ENCODE results near the gene IL17RE. TPM values are rescaled to one million over a fixed set of nuclear protein-coding genes. Genes with fewer than 3 reads are reported as not detected.

Gene IL17RE
- polyA plus RNA-seq, 1 donor (not counting 4 experiments of a cell fraction or from before 2014, with no cell fraction given): 16.0 TPM

DNA sequence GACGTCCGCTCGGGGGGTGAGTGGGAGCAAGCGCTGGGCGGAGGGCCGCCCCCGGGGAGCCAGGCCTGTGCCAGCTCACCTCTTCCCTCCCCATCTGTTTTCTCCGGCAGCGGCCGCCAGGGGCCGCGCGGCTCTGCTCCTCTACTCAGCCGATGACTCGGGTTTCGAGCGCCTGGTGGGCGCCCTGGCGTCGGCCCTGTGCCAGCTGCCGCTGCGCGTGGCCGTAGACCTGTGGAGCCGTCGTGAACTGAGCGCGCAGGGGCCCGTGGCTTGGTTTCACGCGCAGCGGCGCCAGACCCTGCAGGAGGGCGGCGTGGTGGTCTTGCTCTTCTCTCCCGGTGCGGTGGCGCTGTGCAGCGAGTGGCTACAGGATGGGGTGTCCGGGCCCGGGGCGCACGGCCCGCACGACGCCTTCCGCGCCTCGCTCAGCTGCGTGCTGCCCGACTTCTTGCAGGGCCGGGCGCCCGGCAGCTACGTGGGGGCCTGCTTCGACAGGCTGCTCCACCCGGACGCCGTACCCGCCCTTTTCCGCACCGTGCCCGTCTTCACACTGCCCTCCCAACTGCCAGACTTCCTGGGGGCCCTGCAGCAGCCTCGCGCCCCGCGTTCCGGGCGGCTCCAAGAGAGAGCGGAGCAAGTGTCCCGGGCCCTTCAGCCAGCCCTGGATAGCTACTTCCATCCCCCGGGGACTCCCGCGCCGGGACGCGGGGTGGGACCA lies 30.4 kb downstream of the IL17RE start:
- Histone ChIP-seq H3K9ac (ENCODE audit: control insufficient read depth, extremely low read depth, insufficient read depth, low read length) (peak overlapping the region; percentile 85), H3K4me1 (ENCODE audit: control insufficient read depth, extremely low read depth, insufficient read depth, low read length) (peaks cover 17% of the 10 kb centered on the region), H3K4me3 (ENCODE audit: control insufficient read depth in 2 of 3, extremely low read depth in 1 of 3, insufficient read depth in 2 of 3, low read depth in 1 of 3, low read length in 3 of 3) (peak overlapping the region; percentile 78 to 91 (median 89)), H4K20me1 (ENCODE audit: control insufficient read depth, extremely low read depth, insufficient read depth, low read length) (no peaks in the 10 kb centered on the region), H3K9me1 (ENCODE audit: control insufficient read depth, extremely low read depth, insufficient read depth, low read length) (no peaks in the 10 kb centered on the region), H3K9me3 (ENCODE audit: control insufficient read depth, low read depth, low read length) (no peaks in the 10 kb centered on the region), H3K4me2 (ENCODE audit: control insufficient read depth, extremely low read depth, insufficient read depth, low read depth, low read length) (peak overlapping the region; percentile 77), H3K27me3 (ENCODE audit: control insufficient read depth, extremely low read depth, insufficient read depth, low read length) (no peaks in the 10 kb centered on the region), H2AFZ (ENCODE audit: control insufficient read depth, low read length) (peak overlapping the region; percentile 90), H3K79me2 (ENCODE audit: control insufficient read depth, insufficient read depth, low read length) (peaks cover 4% of the 10 kb centered on the region), H3K36me3 (ENCODE audit: control insufficient read depth in 2 of 2, extremely low read depth in 1 of 2, insufficient read depth in 2 of 2, low read length in 2 of 2) (peaks cover 5 to 12% of the 10 kb centered on the region in 2 experiments), H3K27ac (ENCODE audit: control insufficient read depth, insufficient read depth, low read length) (peak overlapping the region; percentile 52)
- dilution Hi-C loops (cut with MboI; ENCODE audit: extremely low pct_ligation_motif_present, low sequenced_read_pairs): no loop called here
- no peak for TF ChIP-seq EZH2 (IDR thresholded peaks at IDR 0.05; ENCODE audit: low read length)
- TF ChIP-seq, protein P1, sequence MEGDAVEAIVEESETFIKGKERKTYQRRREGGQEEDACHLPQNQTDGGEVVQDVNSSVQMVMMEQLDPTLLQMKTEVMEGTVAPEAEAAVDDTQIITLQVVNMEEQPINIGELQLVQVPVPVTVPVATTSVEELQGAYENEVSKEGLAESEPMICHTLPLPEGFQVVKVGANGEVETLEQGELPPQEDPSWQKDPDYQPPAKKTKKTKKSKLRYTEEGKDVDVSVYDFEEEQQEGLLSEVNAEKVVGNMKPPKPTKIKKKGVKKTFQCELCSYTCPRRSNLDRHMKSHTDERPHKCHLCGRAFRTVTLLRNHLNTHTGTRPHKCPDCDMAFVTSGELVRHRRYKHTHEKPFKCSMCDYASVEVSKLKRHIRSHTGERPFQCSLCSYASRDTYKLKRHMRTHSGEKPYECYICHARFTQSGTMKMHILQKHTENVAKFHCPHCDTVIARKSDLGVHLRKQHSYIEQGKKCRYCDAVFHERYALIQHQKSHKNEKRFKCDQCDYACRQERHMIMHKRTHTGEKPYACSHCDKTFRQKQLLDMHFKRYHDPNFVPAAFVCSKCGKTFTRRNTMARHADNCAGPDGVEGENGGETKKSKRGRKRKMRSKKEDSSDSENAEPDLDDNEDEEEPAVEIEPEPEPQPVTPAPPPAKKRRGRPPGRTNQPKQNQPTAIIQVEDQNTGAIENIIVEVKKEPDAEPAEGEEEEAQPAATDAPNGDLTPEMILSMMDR (optimal IDR thresholded peaks at IDR 0.05 in 1 of 3, IDR thresholded peaks at IDR 0.05 in 1 of 3, conservative IDR thresholded peaks at IDR 0.05 in 1 of 3; ENCODE audit: extremely low read depth in 1 of 3, insufficient read depth in 2 of 3, low read length in 3 of 3): peak; percentile 62 to 87 (median 68)
- DNase-seq (ENCODE audit: low read depth, low spot score): peak; percentile 36
- FAIRE-seq: no peak

DNA sequence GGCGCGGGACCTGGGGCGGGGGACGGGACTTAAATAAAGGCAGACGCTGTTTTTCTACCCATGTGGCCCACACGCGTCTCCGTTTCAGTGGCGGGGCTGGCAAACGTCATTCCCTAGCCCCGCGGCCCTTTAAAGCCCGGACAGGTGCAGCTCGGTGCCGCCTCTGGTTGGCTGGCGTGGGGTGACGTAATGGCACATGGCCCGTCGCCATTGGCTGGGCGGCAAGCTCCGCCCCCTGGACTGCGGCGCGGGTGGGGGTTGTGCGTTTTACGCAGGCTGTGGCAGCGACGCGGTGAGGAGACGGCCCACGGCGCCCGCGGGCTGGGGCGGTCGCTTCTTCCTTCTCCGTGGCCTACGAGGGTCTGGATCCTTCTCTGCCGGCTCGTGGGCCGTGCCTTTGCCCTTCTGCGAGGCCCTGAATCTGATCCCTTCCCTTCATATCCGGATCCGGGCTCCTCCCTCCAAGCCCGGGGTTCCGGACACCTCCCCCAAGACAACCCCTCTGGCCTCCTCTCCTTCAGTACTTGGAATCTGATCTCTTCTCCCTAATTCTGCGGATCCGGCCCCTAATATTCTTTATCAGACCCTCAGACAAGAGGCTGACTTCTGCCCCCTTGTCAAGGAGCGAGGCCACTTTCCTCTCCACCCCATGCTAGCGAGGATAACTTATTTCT lies 31.1 kb downstream of the IL17RE start, which contains the start of gene CRELD1:
Gene CRELD1, plus strand, starts transcription at position 274 of the 674 bp plus-strand sequence. CDS start 605 bp downstream, outside the sequence.
- Histone ChIP-seq H2AFZ (ENCODE audit: control insufficient read depth, low read length) (peak within 1 kb of the TSS; percentile 94), H4K20me1 (ENCODE audit: control insufficient read depth, extremely low read depth, insufficient read depth, low read length) (no peaks in the 10 kb centered on the region), H3K9me1 (ENCODE audit: control insufficient read depth, extremely low read depth, insufficient read depth, low read length) (no peaks in the 10 kb centered on the region), H3K27ac (ENCODE audit: control insufficient read depth, insufficient read depth, low read length) (peak within 1 kb of the TSS; percentile 90), H3K4me2 (ENCODE audit: control insufficient read depth, extremely low read depth, insufficient read depth, low read depth, low read length) (peak within 1 kb of the TSS; percentile 90), H3K9ac (ENCODE audit: control insufficient read depth, extremely low read depth, insufficient read depth, low read length) (peak within 1 kb of the TSS; percentile 85), H3K4me1 (ENCODE audit: control insufficient read depth, extremely low read depth, insufficient read depth, low read length) (peaks cover 17% of the 10 kb centered on the region), H3K4me3 (ENCODE audit: control insufficient read depth in 2 of 3, extremely low read depth in 1 of 3, insufficient read depth in 2 of 3, low read depth in 1 of 3, low read length in 3 of 3) (peak within 1 kb of the TSS; percentile 78 to 91 (median 89)), H3K27me3 (ENCODE audit: control insufficient read depth, extremely low read depth, insufficient read depth, low read length) (no peaks in the 10 kb centered on the region), H3K36me3 (ENCODE audit: control insufficient read depth in 2 of 2, extremely low read depth in 1 of 2, insufficient read depth in 2 of 2, low read length in 2 of 2) (peaks cover 8 to 10% of the 10 kb centered on the region in 2 experiments), H3K9me3 (ENCODE audit: control insufficient read depth, low read depth, low read length) (no peaks in the 10 kb centered on the region), H3K79me2 (ENCODE audit: control insufficient read depth, insufficient read depth, low read length) (peaks cover 4% of the 10 kb centered on the region)
- DNase-seq (ENCODE audit: low read depth, low spot score) (peak; percentile 81), FAIRE-seq (no peak)
- no peak for TF ChIP-seq EZH2 (IDR thresholded peaks at IDR 0.05; ENCODE audit: low read length)
- TF ChIP-seq, protein P1 (optimal IDR thresholded peaks at IDR 0.05 in 1 of 3, IDR thresholded peaks at IDR 0.05 in 1 of 3, conservative IDR thresholded peaks at IDR 0.05 in 1 of 3; ENCODE audit: extremely low read depth in 1 of 3, insufficient read depth in 2 of 3, low read length in 3 of 3): no peak
- dilution Hi-C loops (cut with MboI; ENCODE audit: extremely low pct_ligation_motif_present, low sequenced_read_pairs): no loop called here

All from keratinocyte (primary cell).